CD4-positive, alpha-beta T cell treated with Interferon alpha-2 for 1 hour (primary cell): ENCODE data around the gene FXYD7.
"Not testable (repeated sequence)": the region's sequence is repeated elsewhere in the genome, so short reads cannot be mapped to it uniquely, and the experiment has no call there.

ENCODE experiments used
- DNase-seq, 2 donors: peaks; one replicate each; pipeline ENCODE4 v3.0.0-alpha.2; 2020 to 2022

Gene FXYD7

DNA sequence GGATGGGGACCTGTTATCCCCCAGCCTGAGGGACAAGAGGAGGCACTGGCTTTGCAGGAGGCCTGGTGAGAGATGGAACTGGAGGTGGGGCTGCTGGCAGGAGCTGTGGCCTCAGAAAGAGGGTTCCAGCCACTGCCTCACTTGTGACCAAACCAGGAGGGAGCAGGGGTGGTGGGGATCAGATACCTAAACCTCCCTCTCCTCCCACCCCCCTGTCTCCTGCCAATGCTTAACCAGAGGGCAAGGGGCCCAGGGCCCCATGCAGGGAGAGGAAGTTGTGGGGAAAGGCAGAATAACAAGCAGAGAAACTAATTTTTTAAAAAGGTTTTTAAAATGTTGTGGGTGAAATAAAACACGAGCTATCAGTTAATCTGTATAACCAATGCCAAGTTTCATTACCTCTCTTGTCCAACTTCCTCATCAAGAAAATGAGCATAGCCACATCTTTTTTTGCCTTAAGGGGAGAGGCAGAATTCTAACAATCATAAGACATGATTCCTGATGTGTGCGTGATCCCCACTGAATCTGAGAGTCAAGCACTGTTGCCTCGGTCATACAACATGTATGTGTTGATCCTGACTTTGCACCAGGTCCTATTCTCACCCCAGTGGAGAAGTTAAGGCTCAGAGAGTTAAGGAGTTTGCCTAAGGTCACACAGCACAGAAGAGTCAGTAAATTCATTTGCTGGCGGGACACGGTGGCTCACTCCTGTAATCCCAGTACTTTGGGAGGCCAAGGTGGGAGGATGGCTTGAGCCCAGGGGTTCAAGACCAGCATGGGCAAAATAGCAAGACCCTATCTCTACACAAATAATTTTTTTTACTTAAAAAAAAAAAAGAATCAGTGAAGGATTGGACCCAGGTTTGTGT is 24.4 kb downstream of the FXYD7 start:
- no peak for DNase-seq

DNA sequence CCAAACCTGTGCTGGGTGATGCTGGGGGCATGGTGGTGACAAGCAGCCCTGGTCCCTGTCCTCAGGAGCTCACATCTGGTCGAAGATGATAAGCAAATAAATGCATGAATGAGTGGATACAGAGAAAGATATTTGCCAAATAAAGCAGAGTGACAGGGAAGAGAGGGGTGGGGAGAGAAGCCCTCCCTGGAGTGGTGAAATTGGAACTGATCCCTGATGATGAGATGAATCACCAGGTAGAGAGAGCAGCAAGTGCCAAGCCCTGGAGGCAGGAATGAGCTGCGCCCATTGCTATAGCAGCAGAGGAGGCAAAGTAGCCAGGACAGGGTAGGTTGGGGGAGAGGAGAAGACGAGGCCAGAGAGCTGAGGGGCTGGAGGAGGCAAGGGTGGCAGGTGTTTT is 25.1 kb downstream of the FXYD7 start:
- no peak for DNase-seq

DNA sequence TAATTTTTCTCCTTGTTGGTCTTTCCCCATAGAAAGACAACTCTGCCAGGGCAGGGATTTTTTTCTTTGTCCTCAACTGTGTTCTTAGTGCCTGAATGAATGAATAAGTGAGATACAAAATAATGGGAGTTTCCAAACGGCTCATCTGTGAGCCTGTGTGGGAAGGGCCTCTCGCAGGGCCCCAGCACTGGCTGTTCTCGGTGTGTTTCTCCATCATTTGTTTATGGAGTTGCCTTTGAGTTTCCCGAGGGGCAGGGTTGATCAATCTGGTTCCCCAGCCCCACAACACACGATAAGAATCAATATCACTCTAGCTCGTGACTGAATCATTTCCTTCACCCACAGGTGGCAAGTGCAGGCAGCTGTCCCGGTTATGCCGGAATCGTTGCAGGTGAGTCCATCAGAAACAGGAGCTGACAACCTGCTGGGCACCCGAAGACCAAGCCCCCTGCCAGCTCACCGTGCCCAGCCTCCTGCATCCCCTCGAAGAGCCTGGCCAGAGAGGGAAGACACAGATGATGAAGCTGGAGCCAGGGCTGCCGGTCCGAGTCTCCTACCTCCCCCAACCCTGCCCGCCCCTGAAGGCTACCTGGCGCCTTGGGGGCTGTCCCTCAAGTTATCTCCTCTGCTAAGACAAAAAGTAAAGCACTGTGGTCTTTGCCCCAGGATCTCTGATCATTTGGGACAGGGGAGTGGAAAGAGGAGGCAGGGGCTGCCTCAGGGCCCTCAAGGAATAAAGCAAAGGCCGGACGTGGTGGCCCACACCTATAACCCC is 26.4 kb downstream of the FXYD7 start:
- DNase-seq: no peak

DNA sequence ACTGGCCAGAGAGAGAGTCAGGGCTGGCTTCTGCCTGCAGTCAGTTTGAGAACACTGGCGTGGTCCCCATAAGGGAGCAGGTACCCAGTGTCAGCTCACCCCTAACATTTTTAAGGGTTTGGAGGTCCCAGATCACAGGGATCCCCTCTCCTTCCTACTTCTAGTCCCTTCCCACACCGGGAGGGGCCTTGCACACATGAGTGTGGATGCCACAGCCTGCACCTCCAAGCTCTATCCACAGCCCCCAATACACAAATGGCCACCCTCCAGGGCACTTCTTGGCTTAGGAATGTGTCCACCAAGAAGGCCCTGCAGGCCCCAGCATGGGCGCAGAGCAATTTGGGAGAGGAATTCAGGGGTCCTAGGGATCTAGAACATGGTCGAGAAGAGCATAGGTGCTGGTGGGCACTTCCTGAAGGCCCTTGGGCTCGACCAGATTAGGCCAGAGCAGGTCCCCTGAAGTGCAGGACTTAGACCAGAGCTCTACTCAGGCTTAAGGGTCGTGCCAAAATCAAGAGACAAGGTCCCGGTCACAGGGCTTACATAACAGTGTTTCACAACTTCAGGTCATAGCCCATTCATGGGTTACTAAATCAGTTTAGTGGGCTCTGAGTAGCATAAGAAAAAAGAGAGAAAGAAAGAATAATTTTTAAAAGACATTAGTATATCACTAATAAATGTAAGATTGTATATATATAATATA is 27.5 kb downstream of the FXYD7 start:
- no peak for DNase-seq

DNA sequence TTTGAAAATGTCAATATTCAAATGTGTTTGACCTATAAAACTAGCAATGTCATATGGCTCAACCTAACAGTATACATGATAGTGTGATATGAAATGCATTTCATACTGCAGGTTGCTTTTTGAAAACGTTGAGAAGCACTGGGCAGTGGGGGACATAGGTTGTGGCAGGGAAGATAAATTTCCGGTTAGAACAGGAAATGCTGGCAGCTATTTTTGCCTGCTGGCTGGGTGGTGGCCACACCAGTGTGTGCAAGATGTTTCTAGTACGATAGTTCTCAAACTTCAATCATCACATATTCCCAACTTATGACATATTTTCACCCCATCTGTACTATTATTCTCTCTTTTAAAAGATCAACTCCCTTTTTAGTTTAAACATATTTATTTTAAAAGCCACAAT is 28.7 kb downstream of the FXYD7 start:
- DNase-seq: peak in 1 of 2 donors; percentile 27

DNA sequence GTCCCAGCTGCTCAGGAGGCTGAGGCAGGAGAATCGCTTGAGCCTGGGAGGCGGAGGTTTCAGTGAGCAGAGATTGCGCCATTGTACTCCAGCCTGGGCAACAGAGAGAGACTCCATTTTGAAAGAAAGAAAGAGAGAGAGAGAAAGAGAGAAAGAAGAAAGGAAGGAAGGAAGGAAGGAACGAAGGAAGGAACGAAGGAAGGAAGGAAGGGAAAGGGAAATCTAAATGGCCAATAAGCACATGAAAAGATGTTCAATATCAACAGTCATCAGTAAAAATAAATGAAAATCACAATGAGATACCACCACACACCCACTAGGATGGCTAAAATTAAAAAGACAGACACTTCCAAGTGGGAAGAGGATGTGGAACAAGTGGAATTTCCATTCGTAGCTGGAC is 31.2 kb downstream of the FXYD7 start:
- DNase-seq: no peak

DNA sequence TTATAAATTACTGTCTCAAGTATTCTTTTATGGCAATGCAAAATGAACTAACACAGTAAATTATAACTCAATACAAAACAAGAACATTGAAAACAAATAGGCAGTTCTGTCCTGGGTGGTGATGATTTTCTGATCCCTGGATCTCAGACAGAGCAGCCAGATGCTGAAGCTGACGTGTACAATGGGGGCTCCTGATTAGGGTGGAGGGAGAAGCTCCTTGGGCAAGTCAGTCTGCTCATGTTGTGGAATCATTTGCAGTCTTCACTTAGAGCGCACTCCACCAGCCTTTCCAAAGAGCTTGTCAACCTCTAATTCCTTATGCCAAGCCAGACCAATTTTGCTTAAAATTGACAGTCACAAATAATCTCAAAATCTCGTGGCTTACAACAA is 33.1 kb downstream of the FXYD7 start:
- no peak for DNase-seq

DNA sequence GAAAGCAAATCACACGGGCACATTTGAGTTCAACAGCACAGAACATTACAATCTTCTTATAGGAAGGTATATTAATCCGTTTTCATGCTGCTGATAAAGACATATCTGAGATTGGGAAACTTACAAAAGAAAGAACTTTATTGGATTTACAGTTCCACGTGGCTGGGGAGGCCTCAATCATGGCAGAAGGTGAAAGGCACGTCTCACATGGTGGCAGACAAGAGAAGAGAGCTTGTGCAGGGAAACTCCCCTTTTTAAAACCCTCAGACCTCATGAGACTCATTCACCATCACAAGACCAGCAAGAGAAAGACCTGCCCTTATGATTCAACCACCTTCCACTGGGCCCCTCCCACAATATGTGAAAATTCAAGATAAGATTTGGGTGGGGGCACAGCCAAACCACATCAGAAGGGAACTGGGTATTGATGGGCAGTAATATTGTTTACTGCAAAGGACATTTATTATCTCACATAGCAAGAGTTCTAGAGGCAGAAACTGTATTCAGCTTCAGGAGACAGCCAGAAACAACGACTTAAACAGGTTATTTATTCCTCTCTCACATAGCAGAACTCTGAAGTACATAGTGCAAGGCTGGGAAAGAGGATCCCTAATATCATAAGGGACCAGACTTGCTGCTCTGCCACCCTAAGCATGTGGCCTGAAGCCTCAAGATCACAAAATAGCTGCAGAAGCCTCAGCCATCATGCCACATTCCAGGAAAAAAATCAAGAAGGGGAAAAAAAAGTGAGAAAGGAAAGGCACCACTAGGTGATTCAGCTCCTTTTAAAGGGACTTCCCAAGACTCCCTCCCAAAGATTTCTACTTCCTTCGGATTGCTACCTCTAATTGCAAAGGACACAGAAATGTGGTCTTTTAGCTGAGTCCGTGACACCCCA is 34.6 kb downstream of the FXYD7 start:
- DNase-seq: no peak

DNA sequence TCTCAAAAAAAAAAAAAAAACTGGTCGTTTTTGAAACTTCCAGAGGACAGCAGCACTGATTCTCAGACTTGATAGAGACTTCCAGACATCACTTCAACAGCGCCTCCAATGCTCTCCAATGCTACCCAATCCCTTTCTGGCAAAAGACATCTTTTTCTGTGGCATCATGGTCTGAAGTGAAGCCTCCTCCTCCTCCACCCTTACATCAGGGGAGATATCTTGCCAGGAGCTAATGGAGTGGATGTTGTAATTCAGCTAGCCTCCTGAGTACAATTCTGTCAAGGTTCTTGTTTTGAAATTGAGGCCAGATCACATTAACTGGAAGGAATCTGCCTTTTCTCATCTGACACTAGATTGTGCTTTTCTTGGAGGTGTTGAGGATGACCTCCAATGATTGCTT is 35.6 kb downstream of the FXYD7 start:
- no peak for DNase-seq

DNA sequence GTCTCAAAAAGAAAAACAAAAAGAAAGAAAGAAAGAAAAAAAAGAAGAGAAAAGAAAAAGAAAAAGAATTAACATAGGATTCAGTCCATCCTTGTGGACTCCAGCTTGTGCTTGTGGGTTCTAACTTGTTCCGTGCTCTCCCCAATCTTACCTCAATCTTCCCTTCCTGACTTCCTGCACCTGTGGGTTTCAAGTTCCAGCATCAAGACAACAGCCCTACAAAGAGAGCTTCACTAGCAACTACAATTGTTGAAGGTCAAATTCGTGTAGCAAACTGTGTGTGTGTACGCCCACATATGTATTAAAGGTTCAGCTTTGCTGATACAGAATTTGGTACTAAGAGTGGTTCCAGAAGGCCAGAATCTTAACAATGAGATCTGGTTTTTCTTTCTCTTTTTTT is 36.8 kb downstream of the FXYD7 start:
- DNase-seq: no peak

DNA sequence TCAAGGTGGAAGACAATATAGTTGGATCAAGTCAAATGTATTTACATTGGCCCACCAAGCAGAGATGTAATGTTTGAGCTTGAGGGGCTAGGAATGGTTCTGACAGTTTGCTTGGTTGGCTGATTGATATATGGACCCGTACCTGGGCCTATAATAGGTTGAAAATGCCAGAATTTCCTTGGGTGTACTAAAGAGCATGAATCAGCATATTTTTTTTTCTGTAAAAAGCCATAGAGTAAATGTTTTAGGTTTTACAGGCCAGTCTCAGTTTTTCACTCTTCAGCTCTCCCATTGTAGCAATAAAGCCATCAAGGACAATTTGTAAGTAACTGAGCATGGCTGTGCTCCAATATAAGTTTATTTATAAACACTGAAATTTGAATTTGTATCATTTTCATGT is 38.3 kb downstream of the FXYD7 start:
- DNase-seq: no peak

DNA sequence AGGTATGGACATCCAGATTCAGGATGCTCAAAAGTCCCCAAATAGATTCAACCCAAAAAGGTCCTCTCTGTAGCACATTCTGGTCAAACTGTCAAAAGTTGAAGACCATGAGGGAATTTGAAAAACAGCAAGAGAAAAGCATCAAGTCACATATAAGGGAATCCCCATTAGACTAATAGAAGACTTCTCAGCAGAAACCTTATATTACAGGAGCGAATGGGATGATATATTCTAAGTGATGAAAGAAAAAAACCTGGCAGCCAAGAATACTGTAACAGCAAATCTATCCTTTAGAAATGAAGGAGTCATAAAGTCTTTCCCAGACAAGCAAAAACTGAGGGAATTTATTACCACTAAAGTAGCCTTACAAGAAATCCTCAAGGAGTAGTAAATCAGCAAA is 41.2 kb downstream of the FXYD7 start:
- DNase-seq: no peak

DNA sequence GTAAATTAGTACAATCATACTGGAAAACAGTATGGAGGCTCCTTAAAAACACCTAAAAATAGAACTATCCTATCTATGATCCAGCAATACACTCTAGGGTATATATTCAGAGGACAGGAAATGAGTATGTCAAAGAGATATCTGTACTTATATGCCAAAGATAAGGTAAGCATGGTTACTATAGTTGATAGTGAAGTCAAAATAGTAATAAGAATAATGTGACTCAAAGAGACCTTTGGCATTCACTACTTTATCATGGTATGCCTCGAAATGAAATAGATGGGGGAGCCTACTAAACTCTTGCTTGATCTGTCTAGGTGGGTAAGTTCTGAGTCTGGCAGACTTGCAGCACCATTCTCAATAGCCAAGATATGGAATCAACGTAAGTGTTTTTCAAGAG is 41.8 kb downstream of the FXYD7 start:
- DNase-seq: no peak

DNA sequence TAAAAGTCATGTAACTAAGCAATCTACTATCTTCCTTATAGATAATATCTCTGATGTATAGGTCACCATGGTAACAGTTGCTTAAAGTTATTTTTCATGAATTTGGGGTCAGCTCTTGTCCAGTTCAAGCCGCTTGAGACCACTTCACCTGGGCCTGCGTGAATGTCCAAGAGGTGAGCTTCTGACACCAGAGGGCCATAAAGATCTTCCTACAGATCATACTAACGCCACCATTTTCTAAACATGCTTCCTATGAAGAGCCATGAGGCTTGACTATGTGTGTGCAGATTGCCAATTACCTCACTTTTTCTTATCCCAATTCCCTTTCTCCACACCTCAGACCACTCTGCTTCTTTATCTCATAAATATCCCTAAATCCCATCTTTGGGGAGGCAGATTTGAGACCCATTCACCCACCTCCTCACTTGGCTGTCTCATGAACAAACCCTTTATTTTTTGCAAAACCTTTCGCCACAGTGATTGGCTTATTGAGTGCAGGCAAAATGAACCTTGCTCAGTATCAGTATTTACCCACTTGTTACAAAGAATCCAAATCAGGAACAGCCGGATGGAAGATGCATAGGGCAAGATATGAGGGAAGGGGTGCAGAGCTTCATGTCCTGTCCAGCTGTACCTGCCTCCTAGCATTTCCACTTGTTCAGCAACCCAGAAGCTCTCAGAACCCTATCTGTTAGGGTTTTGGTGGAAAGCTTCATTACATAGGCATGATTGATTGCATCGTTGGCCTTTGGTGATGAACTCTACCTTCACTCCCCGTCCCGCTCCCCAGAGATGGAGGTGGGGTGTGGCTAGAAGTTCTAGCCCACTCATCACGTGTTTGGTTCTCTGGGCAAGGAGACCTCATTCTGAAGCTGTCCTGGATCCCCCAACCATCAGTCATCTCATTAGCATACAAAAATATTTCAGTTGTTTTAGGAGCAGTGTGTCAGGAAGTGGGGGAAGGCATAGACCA is 51.2 kb downstream of the FXYD7 start:
- DNase-seq: no peak

DNA sequence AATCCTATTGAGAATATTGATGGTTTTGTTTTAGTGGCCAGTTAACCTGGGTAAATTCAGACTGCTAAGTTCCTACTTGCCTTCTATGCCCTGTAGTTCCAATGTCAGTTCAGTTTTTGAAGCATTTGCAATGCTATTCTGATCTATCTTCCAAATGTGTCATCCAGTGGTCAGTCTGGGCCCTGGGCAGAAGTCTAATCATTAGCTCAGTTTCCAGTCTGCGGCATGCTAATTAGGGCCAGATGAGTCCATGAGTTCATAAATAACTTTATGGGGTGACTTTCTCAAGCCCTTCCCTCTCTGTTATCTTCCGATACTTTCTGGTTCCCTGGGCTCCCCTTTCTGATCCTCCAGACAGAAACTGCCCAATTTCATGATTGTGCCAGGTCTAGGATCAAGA is 52.8 kb downstream of the FXYD7 start:
- no peak for DNase-seq

DNA sequence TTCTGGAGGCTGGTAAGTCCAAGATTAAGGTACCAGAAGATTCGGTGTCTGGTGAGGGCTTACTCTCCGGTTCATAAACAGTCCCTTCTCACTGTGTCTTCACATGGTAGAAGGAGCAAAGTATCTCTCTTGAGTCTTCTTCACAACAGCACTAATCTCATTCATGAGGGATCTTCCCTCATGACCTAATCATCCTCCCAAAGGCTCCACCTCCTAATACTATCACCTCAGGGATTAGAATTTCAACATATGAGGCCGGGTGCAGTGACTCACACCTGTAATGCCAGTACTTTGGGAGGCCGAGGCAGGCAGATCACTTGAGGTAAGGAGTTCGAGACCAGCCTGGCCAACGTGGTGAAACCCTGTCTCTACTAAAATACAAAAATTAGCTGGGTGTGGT is 53.8 kb downstream of the FXYD7 start:
- not testable (repeated sequence) for DNase-seq

DNA sequence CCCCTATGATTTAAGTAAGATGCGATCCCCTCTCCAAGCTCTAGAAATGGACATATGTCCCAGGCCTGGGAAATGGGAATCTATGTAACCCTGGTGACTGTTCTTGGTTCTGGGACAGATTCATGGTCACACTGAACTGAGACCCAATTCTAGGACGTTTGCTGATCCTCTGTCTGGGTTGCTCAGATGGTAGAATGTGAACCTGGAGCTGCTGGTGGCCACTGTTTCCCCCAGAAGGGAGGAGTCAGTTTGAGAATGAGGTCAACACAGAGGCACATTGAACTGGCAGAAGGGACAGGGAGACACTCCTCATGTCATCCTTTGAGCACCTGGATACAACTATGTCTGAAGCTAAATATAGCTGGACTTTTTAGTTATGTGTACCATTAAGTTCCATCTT is 56.4 kb downstream of the FXYD7 start:
- DNase-seq: no peak

DNA sequence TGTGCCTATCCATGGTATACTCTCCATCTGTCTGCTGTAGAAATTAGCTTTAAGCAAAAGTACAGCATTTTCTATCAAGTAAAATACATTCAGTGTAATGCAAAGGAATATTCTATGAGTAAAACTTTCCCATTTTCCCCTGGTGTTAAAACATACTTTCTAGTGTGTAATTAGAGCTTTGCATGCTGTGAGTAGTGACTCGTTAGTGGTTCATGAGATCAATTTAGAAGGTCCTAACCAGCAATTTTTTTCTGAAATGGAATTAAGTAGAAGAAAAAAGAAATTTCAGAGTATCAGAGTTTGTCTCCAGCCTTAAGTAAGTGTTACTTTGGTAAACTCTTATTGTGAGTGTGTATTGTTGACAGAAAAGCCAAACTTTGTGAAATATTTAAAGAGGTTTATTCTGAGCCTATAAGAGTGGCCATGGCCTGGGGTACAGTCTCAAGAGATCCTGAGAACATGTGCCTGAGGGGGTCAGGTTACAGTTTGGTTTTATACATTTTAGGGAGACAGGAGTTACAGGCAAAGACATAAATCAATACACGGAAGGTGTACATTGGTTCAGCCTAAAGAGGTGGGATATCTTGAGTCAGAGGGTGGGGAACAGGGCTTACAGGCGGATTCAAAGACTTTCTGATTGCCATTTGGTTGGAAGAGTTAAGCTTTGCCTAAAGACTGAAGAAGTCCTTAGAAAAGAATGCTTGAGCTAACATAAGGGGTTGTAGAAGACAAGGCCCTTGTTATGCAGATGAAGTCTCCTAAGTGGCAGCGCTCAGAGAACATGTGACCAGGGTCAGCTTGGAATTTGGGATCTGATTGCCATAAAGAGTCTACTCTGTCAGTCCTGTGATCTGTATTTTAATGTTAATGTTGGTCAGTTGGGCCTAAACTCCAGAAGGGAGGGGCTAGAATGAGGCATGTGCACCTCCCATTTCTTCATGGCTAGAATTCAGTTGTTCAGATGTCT is 60.0 kb downstream of the FXYD7 start:
- no peak for DNase-seq
